ENCODE measurements around the gene MRPL17. TPM values are rescaled to one million over a fixed set of nuclear protein-coding genes. Genes with fewer than 3 reads are reported as not detected.
"Not testable (repeated sequence)": the region's sequence is repeated elsewhere in the genome, so short reads cannot be mapped to it uniquely, and the experiment has no call there.

MRPL17 gene
- total RNA-seq, 3 donors from 2014 or later = 21.2 to 29.7 (median 29.6) TPM

DNA sequence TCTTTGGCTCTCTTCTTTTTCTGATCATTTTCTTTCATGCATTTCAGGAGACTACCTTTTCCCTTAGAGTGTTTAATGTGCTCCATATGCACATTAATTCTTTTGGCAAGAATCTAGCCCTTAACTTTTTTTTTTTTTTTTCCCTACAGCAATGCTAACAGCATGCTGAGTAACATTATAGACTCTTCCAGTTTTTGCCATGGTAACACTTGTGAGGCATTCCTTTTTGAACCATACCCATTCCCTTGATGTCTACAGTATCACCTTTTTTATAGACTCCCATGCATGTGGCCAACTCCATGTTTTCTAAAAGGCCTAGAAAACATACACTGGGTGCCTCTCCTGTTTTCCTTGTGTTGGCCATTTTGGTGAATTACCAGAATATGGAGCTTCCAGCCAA lies 2.9 kb upstream of the MRPL17 start:
- H3K4me3 ChIP-seq = no peak overlapping the region
- TF ChIP-seq, protein P1, sequence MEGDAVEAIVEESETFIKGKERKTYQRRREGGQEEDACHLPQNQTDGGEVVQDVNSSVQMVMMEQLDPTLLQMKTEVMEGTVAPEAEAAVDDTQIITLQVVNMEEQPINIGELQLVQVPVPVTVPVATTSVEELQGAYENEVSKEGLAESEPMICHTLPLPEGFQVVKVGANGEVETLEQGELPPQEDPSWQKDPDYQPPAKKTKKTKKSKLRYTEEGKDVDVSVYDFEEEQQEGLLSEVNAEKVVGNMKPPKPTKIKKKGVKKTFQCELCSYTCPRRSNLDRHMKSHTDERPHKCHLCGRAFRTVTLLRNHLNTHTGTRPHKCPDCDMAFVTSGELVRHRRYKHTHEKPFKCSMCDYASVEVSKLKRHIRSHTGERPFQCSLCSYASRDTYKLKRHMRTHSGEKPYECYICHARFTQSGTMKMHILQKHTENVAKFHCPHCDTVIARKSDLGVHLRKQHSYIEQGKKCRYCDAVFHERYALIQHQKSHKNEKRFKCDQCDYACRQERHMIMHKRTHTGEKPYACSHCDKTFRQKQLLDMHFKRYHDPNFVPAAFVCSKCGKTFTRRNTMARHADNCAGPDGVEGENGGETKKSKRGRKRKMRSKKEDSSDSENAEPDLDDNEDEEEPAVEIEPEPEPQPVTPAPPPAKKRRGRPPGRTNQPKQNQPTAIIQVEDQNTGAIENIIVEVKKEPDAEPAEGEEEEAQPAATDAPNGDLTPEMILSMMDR (IDR thresholded peaks at IDR 0.05) = no peak
- ATAC-seq (no peak), DNase-seq (no peak)
- no peaks in the 10 kb centered on the region for H3K9me3 ChIP-seq
- intact Hi-C loops (cut with DNase I, micrococcal nuclease) = loop anchor here in 1 of 2 donors (10.0 kb wide), 1 partner anchor 81 kb away; the partner anchor contains the start of genes ILK and RRP8
- H3K4me1 ChIP-seq (ENCODE audit: low read depth) = peaks cover 10% of the 10 kb centered on the region
- H3K36me3 ChIP-seq (ENCODE audit: low read depth) = no peaks in the 10 kb centered on the region

DNA sequence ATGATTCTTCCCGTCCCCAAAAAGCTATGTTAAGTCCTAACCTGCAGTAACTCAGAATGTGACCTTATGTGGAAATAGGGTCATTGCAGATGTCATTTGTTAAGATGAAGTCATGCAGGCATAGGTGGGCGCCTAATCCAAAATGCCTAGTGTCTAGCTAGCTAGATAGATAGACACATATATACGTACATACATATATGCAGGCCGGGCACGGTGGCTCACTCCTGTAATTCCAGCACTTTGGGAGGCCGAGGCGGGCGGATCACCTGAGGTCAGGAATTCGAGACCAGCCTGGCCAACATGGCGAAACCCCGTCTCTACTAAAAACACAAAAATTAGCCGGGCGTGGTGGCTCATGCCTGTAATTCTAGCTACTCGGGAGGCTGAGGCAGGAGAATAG lies 928 bp upstream of the MRPL17 start:
- not testable (repeated sequence) for H3K9me3 ChIP-seq; H3K36me3 ChIP-seq (ENCODE audit: low read depth); H3K4me1 ChIP-seq (ENCODE audit: low read depth); ATAC-seq; H3K4me3 ChIP-seq
- intact Hi-C loops (cut with DNase I, micrococcal nuclease) = loop anchor here in 1 of 2 donors (10.0 kb wide), 1 partner anchor 79 kb away; the partner anchor contains the start of genes ILK and RRP8
- DNase-seq = peak in 1 of 3 donors; percentile 49

DNA sequence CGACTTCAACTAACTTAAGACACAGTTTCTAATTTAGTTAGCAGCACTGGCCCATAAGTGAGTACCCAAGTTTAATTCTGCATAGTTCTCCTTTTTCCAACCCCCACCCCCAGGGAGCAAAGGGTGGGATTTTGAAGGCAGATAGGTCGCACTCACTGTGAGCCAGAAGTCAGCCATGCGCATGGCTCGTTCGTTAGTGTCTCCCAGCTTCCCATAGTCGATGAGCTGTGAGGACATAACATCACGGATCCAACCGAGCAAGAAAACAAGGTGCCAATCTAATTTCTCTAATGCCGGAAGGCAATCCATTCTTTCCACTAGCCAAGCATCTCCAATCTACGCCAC lies 577 bp downstream of the MRPL17 start:
- intact Hi-C loops (cut with DNase I, micrococcal nuclease) = loop anchor here in 1 of 2 donors (10.0 kb wide), 1 partner anchor 78 kb away; the partner anchor contains the start of genes ILK and RRP8
- ATAC-seq = peak; percentile 3
- H3K4me1 ChIP-seq (ENCODE audit: low read depth) = peaks cover 10% of the 10 kb centered on the region
- DNase-seq = peak in 1 of 3 donors; percentile 27
- TF ChIP-seq, protein P1 (IDR thresholded peaks at IDR 0.05) = no peak
- H3K9me3 ChIP-seq = no peaks in the 10 kb centered on the region
- H3K4me3 ChIP-seq = peak overlapping the region; percentile 73
- no peaks in the 10 kb centered on the region for H3K36me3 ChIP-seq (ENCODE audit: low read depth)

DNA sequence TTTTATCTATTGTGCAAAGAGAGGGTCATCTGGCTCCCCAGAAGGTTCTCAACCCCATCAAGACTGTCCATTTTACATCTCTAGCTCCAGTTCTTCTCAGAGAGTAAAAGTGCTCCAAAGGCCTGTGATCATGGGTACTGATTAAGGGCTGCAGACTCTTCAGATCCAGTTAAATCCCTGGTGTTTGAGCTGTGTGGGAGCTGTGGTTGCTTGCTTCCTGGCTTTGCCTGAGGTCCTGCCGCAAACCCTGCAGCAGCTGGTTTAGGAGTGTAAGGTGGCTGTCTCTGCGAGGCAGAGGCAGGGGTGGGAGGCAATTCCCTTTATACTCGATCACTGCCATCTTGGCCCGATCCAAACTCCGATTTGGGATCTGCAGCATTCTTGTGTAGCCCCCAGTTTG lies 1.2 kb downstream of the MRPL17 start:
- DNase-seq = peak in 1 of 3 donors; percentile 8
- TF ChIP-seq, protein P1 (IDR thresholded peaks at IDR 0.05) = no peak
- Histone ChIP-seq H3K4me3 (no peak overlapping the region), H3K4me1 (ENCODE audit: low read depth) (peaks cover 10% of the 10 kb centered on the region), H3K36me3 (ENCODE audit: low read depth) (no peaks in the 10 kb centered on the region), H3K9me3 (no peaks in the 10 kb centered on the region)
- no peak for ATAC-seq
- intact Hi-C loops (cut with DNase I, micrococcal nuclease) = loop anchor here in 1 of 2 donors (10.0 kb wide), 1 partner anchor 77 kb away; the partner anchor contains the start of genes ILK and RRP8

DNA sequence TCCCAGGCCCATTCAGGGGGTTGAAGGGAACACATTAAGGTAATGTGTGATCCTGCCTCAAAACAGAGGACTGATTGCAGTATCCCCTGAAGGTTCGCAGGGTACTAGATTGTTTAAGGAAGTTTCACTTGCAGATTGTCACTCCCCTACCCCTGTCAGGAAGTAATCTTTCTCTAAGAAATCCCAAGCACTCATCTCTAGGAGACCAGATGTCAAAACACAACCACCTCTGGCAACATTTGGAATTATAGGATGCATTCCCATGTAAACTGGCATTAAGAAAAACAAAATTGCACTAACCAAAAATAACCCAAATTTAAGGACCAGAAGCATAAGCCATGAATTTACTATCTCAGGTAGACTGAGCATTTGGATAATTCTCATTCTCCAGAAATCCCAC lies 1.6 kb downstream of the MRPL17 start:
- intact Hi-C loops (cut with DNase I, micrococcal nuclease) = loop anchor here in 1 of 2 donors (10.0 kb wide), 1 partner anchor 77 kb away; the partner anchor contains the start of genes ILK and RRP8
- no peak overlapping the region for H3K4me3 ChIP-seq
- ATAC-seq = no peak
- TF ChIP-seq, protein P1 (IDR thresholded peaks at IDR 0.05) = no peak
- no peak for DNase-seq
- H3K9me3 ChIP-seq = no peaks in the 10 kb centered on the region
- H3K36me3 ChIP-seq (ENCODE audit: low read depth) = no peaks in the 10 kb centered on the region
- H3K4me1 ChIP-seq (ENCODE audit: low read depth) = peaks cover 10% of the 10 kb centered on the region

DNA sequence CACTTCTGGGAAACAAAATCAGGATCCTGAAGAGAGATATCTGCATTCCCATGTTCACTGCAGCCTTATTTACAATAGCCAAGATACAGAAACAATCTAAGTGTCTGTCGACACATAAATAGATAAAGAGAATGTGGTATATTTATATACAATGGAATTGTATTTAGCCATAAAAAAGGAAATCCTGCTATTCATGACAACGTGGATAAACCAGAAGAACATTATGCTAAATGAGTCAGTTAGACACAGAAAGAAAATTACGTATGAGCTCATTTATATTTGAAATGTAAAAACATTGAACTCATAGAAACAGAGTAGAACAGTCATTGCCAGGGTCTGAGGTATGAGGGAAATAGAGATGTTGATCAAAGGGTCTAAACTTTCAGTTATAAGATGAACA lies 6.1 kb downstream of the MRPL17 start:
- Histone ChIP-seq H3K4me3 (no peak overlapping the region), H3K4me1 (ENCODE audit: low read depth) (peaks cover 5% of the 10 kb centered on the region), H3K36me3 (ENCODE audit: low read depth) (no peaks in the 10 kb centered on the region), H3K9me3 (no peaks in the 10 kb centered on the region)
- TF ChIP-seq, protein P1 (IDR thresholded peaks at IDR 0.05) = no peak
- no peak for ATAC-seq
- intact Hi-C loops (cut with DNase I, micrococcal nuclease) = no loop called here
- DNase-seq = no peak

All from mucosa of descending colon (tissue), 3 donors.